Activated T-cell treated with anti-CD3 and anti-CD28 coated beads, Interleukin-2, amount 50 U/mL, for 48 hours (primary cell): ENCODE data around the gene ZNF280A.
"Not testable (repeated sequence)": the region's sequence is repeated elsewhere in the genome, so short reads cannot be mapped to it uniquely, and the experiment has no call there.

Experiments used
- DNase-seq, 2 experiments: peaks; one replicate each; pipeline ENCODE4 v3.0.0-alpha.2; 2020

Gene ZNF280A

DNA sequence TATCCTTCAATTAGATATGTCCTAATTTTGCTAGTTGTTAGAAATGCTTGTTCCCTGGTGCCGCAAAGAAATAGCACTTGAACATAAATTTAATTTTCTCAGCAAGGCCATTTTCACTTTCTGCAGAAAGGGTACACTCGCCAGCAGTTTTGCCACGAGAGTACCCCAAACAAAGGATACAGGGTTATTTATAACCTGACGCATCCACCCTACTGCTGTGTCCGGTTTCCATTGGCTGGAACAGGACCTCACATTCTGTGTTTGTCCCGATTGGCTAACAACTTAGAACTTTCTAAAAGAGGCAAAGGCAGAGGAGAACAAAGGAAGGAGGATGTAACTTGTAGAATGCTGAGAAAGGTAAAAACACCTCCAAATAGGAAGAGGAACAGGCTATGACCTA, 10.2 kb downstream of the ZNF280A start:
- not testable (repeated sequence) for DNase-seq

DNA sequence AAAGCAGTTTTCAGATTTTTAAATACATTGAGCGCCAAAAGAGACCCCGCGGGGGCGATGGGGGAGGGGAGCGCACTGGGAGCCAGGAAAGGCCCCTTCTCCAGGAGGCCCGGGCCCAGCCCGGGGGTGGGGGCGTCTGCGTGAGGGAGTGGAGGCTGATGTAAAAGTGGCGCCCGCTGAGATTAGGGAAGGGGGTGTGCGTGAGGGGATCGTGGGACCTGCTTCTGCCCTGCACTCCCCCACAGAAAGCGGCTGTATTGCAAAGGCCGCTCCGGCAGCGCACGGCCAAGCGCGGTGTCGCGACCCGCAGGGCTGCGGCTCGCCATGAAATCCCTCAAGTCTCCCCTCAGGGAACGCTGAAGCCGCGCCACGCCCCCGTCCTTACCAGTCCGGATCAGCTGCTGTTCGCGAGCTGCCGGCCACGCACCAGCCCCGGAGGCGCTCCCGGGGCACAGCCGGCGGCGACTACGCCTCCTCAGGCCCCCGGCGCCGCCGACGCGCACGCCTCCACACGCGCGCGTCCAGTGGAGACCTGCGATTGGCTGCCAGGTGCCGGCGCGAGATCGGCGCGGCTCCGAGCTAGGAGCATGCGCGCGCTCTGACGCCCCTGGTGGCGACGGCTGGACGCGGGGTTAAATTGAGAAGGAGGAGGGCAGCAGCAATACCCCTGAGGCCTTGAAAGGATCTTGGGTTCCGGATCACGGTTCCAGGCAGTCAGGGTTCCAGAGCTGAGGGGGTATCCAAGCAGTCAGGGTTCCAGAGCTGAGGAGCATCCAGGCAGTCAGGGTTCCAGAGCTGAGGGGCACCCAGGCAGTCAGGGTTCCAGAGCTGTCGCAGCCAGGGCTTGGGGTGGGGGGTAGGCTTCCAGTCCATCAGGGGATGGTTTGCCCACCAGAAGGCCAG, 11.5 kb downstream of the ZNF280A start, which contains the start of gene ZNF280B:
ZNF280B (minus strand) TSS at position 469 of the 903 bp plus-strand sequence. CDS start 19,344 bp downstream, outside the sequence.
- peak; percentile 90 to 92 for DNase-seq

DNA sequence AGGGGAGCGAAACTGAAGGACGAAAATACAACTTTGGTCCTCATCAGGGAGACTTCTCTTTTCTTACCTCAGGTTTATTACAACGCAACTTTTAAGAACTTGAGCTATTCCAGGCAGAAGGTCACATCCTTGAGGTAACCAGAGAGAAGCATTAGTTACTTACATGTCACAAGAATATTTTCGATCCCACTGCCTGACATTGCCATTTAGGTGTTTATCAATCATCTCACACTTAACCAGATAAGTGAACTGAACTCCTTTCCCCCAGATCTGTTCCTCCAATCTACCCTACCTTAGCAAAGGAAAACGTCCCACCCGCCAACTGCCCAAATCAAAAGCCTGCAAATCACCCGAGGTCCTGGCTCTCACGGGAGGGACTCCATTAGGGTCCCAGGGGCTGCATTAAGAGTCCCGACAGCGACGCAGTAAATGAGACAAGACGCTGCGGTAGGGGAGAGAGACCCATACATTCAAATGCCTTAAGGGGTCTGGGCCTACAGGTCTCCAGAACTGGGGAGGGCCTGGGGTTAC, 12.3 kb downstream of the ZNF280A start:
- DNase-seq: no peak

DNA sequence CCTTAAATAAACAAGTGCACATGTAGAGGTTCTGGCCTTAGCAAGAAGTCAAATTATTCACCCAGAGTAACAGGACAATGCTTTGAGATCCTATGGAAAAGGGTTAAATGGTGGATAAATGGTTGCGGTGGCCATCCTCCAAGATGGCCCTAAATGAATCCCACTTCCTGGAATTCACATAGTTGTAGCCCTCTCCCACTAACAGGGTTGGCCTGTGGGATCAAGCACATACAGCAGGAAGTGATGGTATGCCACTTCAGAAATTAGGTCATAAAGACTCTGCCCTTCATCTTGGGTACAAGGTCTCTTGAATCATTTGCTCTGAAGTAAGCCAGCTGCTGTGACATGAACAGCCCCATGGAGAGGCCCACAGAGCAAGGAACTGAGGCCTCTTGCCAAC, 13.3 kb downstream of the ZNF280A start:
- no peak for DNase-seq

DNA sequence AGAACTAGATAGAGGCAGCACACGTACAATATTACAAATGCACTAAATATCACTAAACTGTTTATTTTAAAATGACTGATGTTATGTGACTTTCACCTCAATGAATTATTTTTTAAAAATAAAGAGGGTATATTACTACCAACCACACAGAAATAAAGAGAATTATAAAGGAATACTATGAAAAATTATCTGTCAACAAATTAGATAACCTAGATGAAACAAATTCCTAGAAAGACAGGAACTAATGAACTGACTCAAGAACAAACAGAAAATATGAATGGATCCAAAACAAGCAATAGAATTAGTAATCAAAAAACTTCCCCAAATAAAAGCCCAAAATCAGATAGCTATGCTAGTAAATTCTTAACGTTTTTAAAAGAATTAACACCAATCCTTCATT, 21.8 kb downstream of the ZNF280A start:
- DNase-seq: no peak

DNA sequence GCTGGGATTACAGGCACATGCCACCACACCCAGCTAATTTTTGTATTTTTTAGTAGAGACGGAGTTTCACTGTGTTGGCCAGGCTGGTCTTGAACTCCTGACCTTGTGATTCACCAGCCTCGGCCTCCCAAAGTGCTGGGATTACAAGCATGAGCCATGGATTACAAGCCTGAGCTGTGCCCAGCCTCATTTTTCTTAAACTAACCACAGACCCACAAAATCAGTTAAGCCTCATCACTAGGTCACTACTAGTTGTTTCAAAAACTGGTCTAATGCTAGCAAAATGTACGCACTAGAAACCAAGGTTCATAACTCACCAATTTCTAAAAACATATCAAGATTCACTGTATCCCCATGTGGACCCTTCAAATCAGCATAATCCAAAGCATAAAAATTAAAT, 28.5 kb downstream of the ZNF280A start:
- DNase-seq: not testable (repeated sequence)

DNA sequence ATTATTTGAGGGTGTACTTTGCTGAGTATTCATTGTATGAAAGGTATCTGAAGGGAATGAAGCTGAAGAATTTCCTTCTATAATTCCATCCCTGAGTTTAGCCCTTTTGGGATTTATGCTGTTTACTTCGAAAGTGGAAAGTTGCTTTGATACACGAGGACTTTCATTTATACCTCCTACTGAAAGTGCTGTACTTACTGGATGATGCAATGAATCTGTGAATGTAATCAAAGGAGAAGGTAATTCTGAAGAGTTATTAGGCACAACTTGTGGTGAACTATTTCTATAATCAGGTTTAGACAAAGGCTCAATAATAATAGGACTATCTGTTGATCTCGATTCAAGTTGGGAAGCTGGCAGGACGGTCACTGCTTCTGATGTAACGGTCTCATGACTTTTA, 31.3 kb downstream of the ZNF280A start:
- no peak for DNase-seq

DNA sequence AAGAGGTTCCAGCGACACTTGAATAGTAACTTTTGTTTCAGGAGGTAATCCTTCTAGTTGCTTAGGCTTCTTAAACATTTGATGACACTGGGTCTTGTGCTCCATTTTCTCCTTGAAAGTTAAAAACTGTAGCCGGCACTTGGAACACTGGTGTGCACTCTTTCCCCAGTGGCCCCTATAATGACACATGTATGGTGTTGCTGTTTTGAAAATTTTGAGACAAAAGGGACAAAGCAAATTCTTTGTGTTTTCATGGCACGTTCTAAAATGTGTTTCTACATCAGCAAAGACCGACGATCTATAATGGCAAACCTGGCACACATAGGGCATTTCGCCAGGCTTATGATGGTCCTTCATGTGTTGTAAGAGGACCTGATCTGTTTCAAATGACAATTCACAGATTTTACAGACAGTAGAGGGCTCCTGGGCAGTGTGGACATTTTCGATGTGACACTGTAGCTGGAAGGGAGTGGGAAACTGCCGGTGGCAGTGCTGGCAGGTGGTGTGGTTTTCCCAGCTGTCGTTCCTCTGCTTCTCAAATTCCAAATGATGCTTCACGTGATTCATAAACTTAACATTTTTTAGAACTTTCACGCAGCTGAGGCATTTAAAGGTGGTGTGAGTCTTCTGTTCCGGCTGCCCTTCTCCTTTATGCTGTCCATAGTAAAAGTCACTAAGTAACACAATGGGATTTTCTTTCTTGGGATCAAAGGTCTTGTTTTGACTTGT, 32.0 kb downstream of the ZNF280A start:
- DNase-seq: no peak

DNA sequence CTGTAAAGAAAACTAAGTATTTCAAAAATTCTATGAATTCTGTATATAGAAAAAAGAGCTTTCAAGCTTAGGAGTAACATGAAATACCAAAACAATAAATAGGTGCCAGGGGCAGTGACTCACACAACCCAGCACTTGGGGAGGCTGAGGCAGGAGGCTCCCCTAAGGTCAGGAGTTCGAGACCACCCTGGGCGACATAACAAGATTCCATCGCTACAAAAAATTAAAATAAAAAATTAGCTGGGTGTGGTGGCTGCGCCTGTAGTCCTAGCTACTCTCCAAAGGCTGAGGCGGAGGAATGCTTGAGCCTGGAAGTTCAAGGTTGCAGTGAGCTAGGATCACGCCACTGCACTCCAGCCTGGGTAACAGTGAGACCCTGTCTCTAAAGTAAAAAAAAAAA, 33.0 kb downstream of the ZNF280A start:
- no peak for DNase-seq

DNA sequence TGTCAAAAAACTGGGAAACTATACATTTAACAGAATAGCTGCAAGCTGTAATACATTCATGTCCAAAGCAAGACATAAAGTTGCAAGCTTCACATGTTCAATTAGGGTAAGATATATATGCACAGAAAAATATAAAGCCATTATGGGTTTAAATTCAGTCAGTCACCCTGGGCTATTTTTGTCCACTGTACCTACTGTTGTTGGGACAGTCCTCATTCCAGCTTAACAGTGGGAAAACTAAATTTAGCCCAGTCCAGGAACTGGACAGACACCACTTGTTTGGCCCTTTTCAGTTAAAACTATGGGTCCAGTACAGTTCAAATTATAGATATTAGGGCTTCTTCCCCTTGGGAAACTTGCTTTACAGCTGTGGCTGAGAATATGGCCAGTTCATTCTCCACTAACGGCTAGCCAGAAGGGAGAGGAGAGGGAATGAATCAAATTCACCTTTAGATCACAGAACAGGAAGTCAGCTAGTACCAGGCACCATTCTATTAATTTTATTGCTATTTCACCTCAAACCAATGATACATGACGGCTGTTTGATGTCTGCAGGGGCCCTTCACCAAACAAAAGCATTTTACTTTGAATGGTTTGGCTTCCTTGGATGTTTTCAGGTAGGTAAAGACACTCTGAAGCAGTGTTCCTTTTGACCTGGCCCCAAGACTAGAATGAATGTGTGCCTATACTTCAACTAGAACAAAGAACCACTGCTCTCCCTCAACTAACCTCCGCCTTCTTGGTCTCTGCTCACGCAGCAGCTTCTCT, 33.8 kb downstream of the ZNF280A start:
- DNase-seq: no peak

DNA sequence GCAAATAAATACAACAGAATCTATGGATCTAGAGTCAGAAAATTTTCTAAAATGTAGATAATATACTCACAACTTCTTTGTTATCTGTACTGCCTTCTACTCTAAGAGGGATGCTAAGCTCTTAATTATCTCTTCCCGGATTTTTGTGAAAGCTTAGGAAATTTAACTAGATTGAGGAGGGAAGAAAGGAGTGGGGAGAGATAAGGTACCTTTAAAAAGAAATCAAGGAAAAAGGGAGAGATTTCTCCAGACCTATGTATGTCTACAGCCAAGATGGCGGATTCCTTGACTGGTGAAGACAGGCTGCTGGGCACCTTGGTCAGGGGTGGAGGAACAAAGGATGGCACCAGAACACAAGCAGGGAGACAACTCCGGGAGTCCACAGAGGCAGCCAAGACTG, 34.5 kb downstream of the ZNF280A start:
- DNase-seq: no peak

DNA sequence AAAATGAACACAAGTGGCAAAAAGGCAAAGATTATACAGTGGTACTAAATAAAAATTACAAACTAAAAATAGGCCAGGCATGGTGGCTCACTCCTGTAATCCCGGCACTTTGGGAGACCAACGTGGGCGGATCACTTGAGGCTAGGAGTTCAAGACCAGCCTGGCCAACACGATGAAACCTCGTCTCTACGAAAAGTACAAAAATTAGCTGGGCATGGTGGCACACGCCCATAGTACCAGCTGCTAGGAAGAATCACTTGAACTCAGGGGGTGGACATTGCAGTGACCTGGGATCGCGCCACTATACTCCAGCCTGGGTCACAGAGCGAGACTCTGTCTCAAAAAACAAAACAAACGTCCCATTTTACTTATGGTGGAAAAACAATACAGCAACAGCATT, 36.0 kb downstream of the ZNF280A start:
- no peak for DNase-seq

DNA sequence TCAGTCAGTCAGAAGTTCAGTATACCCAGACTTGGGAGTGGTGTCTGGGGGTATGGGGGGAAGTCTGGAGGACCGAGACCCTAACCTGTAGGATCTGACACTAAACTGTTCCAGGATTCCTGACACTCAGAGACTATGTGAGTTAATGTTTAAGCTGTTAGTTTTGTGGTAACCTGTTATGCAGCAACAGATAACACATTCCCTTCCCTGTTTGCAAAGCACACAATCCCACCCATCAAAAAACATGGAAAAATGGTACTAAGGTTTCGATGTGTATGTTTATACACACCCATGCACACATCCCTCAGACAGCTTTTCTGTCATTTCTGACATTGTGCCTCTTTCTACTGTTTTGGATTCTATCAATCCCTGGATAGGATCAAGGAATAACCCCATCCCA, 39.1 kb downstream of the ZNF280A start:
- DNase-seq: no peak

DNA sequence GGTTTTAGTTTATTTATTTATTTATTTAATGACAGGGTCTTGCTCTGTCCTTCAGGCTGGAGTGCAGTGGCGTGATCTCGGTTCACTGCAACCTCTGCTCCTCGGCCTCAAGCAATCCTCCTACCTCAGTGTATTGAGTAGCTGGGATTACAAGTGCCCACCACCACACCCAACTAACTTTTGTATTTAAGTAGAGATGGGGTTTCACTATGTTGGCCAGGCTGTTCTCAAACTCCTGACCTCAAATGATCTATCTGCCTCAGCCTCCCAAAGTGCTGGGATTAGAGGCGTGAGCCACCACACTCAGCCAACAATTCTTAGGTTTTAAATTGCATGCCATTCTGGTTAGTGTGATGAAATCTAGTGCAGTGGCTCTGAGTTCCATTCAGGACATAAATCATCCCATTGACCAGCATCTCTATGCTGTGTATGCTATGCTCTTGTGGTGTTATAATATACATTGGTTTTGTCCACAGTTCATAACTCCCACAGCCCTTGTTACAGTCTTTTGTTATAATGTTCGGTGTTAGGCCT, 40.0 kb downstream of the ZNF280A start:
- no peak for DNase-seq

DNA sequence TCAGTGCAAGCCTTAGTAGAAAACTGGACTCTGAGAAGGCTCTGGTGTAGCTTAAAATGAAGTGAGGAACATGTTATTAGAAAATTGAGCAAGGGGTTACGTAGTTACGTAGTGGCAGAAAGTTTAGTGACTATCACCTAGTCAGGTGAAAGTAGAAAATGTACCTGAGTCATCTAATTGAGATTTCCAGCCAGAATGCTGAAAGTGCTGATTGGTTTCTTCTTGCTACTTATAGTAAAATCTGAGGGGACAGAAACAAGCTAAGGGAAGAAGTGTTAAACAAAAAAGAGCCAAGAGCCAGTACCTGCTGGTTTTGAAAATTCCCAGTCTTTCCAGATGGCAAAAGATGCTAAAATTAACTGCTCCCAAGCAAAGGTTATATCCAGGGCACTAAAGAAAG, 41.0 kb downstream of the ZNF280A start:
- DNase-seq: no peak

DNA sequence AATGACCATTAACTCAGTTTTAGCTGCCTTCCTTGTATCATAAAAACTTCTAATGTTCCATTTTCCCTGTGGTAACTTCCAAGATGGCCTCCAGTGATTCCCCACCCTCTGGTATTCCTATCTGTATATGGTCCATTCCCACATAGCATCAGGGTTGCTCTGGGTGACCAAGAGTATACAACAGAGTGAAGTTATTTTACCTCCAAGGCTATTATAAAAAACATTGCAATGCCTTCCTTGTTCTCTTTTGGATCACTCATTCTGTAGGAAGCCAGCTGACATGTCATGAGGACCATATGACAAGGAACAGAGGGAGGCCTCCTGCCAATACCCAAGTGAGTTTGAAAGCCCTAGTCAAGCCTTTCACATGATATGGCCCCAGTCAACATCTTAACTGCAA, 41.6 kb downstream of the ZNF280A start:
- no peak for DNase-seq

DNA sequence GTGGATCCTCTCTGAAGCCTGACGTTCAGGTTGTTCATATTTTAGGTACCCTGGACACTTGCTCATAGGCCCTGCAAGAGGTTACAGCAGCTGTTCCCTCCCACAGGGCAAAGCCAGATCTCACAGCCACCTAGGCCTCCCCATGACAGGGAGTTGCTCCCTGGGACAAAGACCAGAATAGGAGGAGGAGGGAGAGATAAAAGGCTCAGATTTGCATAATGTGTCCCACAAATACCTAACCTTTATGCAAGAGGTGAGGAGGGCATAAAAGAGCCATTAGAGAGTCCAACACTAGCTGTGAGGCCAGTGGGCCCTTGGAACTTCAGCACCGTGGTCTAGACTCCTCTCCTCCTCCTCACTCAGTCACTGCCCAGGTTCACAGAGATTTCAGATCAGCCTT, 45.3 kb downstream of the ZNF280A start:
- DNase-seq: no peak

DNA sequence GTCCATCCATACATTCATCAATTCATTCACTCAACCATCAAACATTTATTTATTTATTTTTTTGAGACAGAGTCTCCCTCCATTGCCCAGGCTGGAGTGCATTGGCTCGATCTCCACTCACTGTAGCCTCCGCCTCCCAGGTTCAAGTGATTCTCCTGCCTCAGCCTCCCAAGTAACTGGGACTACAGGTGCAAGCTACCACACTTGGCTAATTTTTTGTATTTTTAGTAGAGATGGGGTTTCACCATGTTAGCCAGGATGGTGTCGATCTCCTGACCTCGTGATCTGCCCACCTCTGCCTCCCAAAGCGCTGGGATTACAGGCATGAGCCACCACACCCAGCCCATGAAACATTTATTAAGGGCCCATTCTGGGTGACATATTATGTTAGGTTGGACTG, 49.0 kb downstream of the ZNF280A start:
- not testable (repeated sequence) for DNase-seq

DNA sequence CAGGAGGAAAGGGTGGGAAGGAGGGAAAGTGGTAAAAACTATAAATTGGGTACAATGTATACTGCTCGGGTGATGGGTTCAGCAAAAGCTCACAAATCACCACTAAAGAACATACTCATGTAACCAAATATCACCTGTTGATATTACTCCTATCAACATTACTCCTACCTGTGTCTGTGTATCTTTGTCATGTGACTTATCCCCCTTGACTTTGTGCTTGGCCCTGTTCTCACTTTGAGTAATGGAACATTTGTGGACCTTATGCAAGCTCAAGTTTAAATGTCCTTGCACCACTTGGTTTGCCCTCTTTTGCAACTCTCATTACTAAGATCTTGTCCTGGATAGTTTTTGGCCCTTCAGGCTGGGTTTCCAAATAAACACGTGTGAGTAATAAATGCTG, 50.5 kb downstream of the ZNF280A start:
- DNase-seq: no peak

DNA sequence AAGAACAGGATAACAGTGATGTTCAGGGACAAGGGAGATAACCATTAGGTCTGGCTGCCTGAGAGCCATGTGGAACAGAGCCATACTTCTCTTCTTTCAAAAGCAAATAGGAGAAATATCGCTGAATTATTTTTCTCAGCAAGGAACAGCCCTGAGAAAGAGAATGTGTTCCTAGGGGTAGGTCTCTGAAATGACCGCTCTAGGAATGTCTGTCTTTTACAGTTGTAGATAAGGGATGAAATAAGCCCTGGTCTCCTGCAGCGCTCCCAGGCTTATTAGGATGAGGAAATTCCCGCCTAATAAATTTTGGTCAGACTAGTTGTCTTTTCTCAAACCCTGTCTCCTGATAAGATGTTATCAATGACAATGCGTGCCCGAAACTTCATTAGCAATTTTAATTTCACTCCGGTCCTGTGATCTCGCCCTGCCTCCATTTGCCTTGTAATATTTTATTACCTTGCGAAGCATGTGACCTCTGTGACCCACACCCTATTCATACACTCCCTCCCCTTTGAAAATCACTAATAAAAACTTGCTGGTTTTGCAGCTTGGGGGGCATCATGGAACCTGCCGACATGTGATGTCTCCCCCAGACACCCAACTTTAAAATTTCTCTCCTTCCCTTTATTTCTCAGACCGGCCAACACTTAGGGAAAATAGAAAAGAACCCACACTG, 51.1 kb downstream of the ZNF280A start:
- DNase-seq: not testable (repeated sequence)

DNA sequence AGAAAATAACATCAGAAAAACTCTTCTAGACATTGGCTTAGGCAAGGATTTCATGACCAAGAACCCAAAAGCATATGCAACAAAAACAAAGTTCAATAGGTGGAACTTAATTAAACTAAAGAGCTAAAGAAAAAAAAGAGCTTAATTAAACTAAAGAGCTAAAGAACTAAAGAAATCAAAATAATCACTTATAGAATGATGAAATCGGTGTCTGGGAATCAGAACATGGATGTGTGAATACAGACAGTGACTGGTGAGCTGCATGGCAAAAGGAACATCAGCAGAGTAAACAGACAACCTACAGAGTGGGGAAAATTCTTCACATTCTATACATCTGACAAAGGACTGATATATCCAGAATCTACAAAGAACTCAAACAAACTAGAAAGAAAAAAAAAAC, 53.0 kb downstream of the ZNF280A start:
- no peak for DNase-seq

DNA sequence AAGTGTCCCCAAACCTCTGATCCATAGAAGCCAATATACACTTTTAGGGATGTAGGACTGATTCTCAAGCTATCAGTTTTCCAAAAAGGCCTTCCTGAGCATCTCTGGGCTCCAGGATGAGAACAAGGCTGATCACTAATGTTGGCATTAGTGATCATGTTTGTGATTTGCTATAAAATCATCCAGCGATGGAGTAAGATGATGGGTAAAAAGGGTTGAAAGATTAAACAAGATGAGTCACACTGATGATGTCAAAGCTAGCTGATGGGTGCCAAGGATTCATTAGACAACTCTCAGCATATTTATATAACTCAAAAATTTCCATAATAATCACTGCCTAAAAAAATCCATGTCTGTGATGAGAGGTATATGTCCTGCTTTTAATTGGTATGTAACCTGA, 54.3 kb downstream of the ZNF280A start:
- no peak for DNase-seq
